IPS DF 4.7 (cell line): ENCODE results near the gene PRIMPOL.
A peak's percentile ranks its signal among the peaks of the same experiment; 100 is the strongest.
"Not testable (repeated sequence)": the region's sequence is repeated elsewhere in the genome, so short reads cannot be mapped to it uniquely, and the experiment has no call there.

Source experiments
- DNase-seq: peaks from one replicate; pipeline ENCODE4 v3.0.0-alpha.2; 2013; ENCODE audit warnings: low spot score; ENCODE audit errors: extremely low read depth

PRIMPOL gene

DNA sequence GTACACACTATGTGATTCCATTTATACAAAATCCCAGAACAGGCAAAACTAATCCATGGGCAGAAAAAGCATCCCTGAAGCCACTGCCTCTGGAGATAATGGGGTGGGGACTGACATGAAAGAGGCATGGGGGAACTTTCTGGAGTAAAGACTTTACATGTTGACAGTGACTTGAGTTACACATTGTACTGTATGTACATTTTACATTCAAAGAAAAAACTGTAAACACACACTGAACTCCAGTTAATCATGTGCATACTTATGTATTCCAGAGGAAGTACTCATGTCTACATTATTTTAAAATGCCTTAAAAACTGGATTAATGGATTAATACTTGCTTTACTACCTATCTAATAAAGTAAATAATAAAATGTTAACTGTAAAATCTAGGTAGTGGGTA is 62.8 kb downstream of the PRIMPOL start:
- DNase-seq: no peak

DNA sequence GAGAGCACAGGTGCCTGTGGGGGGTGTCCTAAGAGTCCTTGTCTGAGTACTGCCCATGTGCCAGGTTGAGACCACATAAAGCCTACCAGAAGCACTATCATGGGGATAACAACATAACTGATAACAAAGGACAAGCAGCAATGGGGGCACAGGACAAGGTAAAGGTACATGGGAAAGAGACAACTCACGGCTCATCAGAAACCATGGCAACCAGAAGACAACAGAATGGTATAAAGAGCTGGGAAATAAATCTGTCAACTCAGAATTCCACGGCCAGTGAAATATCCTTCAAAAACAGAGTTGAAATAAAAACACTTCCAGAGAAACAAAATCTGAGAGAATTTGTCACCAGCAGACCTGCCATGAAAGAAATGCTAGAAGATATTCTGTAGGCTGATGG is 64.3 kb downstream of the PRIMPOL start:
- DNase-seq: no peak

DNA sequence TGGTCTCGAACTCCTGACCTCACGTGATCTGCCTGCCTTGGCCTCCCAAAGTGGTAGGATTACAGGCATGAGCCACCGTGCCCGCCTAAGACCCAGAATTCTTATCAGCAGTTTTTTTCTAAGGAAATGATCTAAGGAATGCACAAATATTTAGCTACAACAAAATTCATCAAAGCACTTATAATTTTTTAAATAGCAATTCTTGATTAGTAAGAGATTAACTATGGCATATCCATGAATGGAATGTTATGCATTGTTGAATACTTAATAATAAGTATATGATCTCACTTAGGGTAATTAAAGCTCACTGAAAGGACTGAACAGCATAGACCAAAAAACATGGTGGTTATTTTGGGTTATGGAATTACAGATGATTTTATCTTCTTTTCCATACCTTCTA is 66.0 kb downstream of the PRIMPOL start:
- no peak for DNase-seq

DNA sequence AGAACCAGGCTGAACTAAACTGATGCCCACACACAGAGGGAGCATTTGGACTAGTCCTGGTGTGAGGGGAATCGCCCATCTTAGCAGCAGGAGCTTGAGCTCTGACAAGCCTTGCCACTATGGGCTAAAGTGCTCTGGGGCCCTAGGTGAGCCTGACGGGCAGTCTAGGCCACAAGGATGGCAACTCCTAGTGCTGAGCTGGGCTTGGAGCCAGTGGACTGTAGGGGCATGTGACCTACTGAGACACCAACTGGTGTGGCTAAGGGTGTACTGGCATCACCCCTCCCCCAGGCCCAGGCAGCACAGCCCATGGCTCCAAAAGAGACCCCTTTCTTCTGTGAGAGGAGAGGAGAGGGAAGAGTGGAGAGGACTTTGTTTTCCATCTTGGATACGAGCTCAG is 69.9 kb downstream of the PRIMPOL start:
- no peak for DNase-seq

DNA sequence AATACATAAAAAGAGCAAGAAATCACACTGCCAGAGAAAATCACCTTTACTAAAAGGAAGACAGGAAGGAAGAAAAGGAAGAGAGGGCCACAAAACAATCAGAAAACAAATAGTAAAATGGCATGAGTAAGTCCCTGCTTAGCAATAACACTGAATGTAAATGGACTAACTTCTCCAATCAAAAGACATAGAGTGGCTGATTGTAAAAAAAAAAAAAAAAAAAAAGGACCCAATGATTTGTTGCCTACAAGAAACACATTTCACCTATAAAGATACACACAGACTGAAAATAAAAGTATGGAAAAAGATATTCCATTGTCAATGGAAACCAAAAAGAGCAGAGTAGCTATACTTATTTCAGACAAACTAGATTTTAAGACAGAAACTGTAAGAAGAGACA is 71.7 kb downstream of the PRIMPOL start:
- no peak for DNase-seq

DNA sequence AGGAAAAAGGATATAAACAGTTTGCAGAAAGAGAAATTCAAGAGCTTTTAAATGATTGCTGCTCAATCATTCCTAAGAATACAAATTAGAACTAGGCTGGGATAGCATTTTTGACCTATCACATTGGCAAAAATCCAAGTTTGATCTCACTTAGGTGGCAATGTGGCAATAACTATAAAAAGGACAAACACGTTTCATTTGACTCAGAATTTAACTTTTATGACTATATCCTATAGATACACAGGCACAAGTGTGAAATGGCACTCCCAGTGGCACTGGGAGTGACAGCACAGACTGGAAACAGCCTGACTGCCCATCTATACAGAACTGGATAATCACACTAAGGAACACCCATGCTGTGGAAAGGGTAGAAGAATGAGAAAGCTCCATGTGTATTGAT is 73.3 kb downstream of the PRIMPOL start:
- DNase-seq: no peak

DNA sequence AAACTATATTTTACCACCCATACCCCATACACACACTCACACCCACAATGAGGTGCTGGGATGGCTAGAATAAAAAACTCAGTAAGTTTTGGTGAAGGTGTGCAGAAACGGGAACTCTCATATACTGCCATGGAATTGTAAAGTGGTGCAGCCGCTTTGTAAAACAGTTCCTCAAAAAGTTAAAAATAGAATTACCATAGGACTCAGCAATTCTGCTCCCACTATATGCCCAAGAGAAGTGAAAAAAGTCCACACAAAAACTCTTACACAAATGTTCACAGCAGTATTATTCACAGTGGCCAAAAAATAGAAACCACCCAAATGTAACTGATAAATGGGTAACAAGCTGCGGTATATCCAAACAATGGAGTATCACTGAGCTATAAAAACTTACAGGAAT is 77.9 kb downstream of the PRIMPOL start:
- DNase-seq: no peak

DNA sequence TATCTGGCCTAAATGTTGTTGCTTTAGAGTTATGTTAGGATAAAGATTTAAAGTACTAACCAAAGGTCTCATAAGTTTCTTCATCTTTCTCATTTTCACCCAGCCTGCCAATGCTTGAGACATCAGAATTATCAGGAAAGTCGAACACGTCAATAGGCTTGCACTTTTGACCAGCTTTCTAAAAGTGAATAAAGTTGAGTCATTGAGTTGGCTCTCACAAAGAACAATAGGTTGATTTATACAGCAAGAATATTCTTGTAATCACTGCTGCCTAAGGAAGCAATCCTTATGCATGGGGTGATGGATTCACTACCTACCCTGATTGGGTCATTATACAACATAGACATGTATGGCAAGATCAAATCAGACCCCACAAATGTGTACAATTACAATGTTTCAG is 79.3 kb downstream of the PRIMPOL start:
- DNase-seq: no peak

DNA sequence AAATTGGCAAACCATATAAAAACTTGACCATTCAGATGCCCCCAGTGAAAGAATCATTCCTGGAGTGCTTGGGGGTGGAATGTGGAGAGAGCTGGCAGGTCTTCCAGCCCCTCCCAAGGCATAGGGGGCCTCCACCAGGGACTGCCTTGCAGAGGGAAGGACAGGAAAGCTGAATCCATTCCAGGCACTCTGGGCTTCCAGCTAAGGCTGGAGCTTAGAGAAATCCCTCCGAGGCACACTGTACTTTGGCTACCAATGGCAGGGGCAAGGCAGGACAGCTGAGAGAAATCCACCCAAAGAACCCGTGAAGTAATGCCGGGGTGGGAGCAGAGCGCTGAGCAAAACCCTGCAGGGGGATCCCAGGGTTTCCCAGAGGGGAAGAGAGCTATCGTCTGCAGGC is 80.4 kb downstream of the PRIMPOL start:
- DNase-seq: no peak

DNA sequence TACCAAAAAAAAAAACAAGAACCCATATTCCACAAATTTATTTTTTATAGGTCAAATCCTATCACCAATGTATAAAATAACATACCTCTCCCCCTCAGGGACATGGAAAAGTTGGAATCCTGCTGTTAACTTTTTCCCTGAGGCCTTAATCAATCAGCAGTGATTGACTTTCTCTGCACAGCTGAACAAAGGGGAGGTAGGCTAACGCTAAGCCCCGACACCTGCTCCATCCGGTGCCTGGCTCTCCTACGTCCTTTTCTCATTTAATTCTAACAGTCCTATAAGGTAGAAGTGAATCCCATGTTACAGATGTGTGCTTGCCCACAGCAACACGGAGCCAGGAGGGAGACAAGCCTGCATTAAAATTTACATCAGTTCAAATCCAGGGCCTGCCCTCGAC is 81.5 kb downstream of the PRIMPOL start:
- no peak for DNase-seq

DNA sequence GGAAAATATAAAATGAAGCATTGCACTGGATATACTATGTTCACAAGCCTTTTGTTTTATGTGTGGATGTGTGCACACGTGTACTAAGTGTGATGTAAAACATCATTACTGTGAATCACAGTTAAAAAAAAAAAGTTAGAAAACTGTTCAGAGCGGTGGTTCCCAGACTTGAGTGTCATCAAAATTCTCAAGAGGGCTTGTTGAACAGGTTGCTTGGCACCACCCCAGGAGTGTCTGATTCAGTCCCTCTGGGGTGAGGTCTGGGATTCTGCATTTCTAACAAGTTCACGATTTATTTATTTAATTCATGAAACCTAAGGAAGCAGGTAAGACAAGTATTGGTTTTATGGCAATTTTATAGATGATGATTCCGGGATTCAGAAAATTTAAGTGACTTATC is 82.6 kb downstream of the PRIMPOL start:
- no peak for DNase-seq

DNA sequence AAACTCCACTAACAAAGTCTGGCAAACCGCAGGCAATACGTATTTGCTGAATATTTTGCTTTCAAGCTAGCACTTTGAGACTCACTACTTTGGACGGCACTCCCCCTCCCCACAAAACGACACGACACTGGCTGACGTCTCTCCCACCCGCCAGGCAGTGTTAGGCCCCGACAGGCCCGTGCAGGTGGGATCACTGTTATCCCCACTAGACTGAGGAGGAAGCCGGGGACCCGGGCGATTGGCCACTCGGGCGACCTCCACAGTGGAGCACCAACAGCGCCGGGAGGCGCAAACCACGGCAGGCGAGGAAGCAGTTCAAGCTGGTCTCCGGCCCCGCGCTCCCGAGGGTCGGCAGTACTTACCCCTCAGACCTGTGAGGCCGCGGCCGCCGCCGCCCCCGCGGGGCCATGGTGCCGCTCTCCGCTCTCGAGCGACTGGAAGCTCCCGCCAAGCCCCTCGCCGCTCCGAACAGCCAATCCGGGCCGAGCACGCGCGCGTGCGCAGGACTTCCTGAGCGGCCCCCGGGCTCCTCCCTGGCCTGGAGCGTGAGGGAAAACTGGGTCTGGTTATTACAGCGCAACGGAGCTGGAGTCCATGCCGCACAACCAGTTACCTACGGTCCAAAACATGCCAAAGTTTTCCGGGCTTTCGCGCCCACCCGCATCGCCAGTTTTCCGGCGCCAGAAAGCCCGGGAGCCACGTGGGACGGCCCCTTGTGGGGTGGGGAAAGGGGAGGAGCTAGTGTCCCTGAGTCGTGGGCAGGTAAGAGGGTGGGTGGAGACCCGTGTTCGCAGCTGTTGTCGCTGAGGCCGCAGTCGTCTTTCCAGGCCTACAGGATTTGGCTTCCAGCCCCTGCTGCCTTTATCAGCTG is 84.4 kb downstream of the PRIMPOL start, which contains the start of gene CENPU:
Gene CENPU (minus strand): TSS at position 443 of the 871 bp plus-strand sequence. CDS start 34 bp downstream, at position 409.
- peak; percentile 97 for DNase-seq

DNA sequence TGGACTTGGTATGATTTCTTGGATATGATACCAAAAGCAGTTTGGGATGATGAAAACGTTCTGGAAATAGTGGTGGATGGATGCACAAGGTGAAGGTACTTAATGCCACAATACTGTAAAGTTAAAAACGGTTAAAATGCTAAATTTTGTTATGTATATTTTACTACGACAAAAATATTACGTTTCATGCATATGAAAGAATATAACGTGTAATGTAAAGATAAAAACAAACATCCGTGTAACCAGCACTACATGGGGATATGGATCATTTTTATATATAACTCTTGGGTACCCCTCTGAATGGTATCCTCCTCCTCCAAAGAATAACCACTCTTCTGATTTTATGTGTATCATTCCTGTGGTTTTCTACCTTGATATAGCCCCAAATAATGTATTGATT is 85.2 kb downstream of the PRIMPOL start:
- DNase-seq: no peak

DNA sequence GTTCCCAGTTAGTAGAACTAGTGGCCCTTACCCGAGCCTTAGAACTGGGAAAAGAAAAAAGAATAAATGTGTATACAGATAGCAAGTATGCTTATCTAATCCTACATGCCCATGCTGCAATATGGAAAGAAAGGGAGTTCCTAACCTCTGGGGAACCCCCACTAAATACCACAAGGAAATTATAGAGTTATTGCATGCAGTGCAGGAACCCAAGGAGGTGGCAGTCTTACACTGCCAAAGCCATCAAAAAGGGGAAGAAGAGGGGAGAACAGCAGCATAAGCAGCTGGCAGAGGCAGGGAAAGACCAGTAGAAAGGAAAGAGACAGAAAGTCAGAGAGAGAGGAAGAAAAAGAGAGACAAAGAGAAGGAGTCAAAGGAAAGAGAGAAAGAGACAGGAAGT is 90.0 kb downstream of the PRIMPOL start:
- DNase-seq: not testable (repeated sequence)

DNA sequence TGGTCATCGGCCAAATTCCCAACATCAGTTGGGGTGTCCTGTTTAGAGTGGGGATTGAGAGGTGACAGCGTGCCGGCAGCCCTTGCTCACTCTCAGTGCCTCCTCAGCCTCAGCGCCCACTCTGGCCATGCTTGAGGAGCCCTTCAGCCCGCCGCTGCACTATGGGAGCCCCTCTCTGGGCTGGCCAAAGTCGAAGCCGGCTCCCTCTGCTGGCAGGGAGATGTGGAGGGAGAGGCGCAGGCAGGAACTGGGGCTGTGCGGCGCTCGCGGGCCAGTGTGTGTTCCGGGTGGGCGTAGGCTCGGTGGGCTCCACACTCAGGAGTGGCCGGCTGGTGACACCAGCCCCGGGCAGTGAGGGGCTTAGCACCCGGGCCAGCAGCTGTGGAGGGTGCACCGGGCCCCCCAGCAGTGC is 91.4 kb downstream of the PRIMPOL start:
- DNase-seq: no peak

DNA sequence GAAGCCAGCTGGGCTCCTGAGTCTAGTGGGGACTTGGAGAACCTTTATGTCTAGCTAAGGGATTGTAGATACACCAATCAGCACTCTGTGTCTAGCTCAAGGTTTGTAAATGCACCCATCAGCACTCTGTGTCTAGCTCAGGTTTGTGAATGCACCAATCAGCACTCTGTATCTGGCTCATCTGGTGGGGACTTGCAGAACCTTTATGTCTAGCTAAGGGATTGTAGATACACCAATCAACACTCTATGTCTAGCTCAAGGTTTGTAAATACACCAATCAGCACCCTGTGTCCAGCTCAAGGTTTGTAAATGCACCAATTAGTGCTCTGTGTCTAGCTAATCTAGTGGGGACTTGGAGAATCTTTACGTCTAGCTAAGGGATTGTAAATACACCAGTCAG is 92.1 kb downstream of the PRIMPOL start:
- DNase-seq: not testable (repeated sequence)

DNA sequence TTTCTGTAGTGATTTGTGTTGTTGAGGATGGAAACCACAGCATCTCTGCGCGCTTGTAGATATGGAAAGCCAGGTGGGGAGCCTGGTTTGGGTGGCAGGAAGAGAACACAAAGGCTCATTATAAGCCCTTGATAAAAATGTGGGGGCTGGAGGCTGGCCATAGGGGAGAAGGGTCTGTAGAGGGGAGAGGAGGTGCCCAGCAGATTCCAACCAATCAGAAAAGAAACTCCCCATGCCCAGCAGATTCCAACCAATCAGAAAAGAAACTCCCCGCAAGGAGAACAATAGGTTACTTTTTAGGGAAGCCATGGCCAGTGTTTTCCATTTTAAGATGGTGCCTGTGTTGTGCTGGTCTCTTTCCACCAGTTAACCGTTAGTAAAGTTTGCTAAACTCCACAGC is 94.1 kb downstream of the PRIMPOL start:
- DNase-seq: no peak

DNA sequence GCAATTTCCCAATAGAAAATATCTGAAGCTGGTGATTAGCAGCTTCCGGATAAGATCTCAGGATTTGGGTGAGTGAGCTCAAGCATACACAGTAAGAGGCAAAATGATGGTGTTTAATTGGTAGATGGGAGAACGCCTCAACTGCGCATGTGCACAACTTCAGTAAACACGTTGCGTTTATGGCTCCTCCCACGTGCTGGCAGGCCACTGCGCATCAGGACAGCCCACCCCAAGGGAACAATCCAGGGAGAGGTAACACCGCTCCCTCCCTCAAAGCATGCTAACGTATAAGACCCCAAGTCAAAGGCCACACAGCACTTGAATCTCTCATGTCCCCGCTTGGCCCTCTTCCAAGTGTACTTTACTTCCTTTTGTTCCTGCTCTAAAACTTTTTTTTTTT is 94.7 kb downstream of the PRIMPOL start:
- no peak for DNase-seq
